HG03139 (cell line): ENCODE data around the gene SUOX.
"Not testable (repeated sequence)": the region's sequence is repeated elsewhere in the genome, so short reads cannot be mapped to it uniquely, and the experiment has no call there.

Experiments
- ATAC-seq: cut with Tn5 transposase; IDR thresholded peaks from one replicate; pipeline ENCODE4 v1.9.1; 2021; ENCODE audit not compliant: unreplicated experiment

The SUOX gene

GRCh38 chr12:56017181-56017580 is 20.1 kb downstream of the SUOX start:
- no peak for ATAC-seq

GRCh38 chr12:56018356-56018755 is 21.3 kb downstream of the SUOX start:
- no peak for ATAC-seq

GRCh38 chr12:56020423-56021184 is 23.5 kb downstream of the SUOX start, which contains the start of gene IKZF4:
Gene IKZF4 (plus strand): TSS chr12:56021043. CDS start chr12:56021494, 451 bp downstream.
- no peak for ATAC-seq

GRCh38 chr12:56021889-56022497 is 24.9 kb downstream of the SUOX start:
- no peak for ATAC-seq

- no peak for ATAC-seq
These were observed 31.6 kb downstream of the SUOX start for GRCh38 chr12:56028511-56029165.

GRCh38 chr12:56029166-56029519 is 32.1 kb downstream of the SUOX start:
- no peak for ATAC-seq

GRCh38 chr12:56029666-56030293 is 32.7 kb downstream of the SUOX start:
- no peak for ATAC-seq

- ATAC-seq, result no peak
These were observed 34.9 kb downstream of the SUOX start for GRCh38 chr12:56031987-56032386.

- no peak for ATAC-seq
These were observed 37.7 kb downstream of the SUOX start for GRCh38 chr12:56034586-56035332.

- ATAC-seq, result no peak
These were observed 40.1 kb downstream of the SUOX start for GRCh38 chr12:56037161-56037560.

GRCh38 chr12:56038022-56038655 is 41.1 kb downstream of the SUOX start:
- no peak for ATAC-seq

GRCh38 chr12:56040151-56040550 is 43.1 kb downstream of the SUOX start:
- ATAC-seq, result no peak

- no peak for ATAC-seq
These were observed 44.0 kb downstream of the SUOX start for GRCh38 chr12:56040963-56041551.

GRCh38 chr12:56041552-56042429 is 44.7 kb downstream of the SUOX start, which contains the start of gene RPS26:
Gene RPS26 (plus strand): TSS chr12:56041918. CDS start chr12:56042167, 249 bp downstream.
- ATAC-seq, result peak; percentile 91

GRCh38 chr12:56042430-56042813 is 45.3 kb downstream of the SUOX start:
- ATAC-seq, result not testable (repeated sequence)

GRCh38 chr12:56042843-56043242 is 45.8 kb downstream of the SUOX start:
- no peak for ATAC-seq

GRCh38 chr12:56046027-56046780 is 49.1 kb downstream of the SUOX start:
- ATAC-seq, result no peak

GRCh38 chr12:56053407-56053893 is 56.4 kb downstream of the SUOX start:
- no peak for ATAC-seq
